AG09319 (cell line): ENCODE measurements around the gene CARD16.
"Not testable (repeated sequence)": the region's sequence is repeated elsewhere in the genome, so short reads cannot be mapped to it uniquely, and the experiment has no call there.

ENCODE experiments used
- DNase-seq: peaks from one replicate; pipeline ENCODE4 v3.0.0-alpha.2; 2010; ENCODE audit warnings: low read depth; ENCODE audit errors: extremely low read depth
- CTCF ChIP-seq: IDR thresholded peaks from 2 replicates; pipeline ENCODE4 v1.5.1; 2011; ENCODE audit warnings: low read depth, mild to moderate bottlenecking, inconsistent platforms, low read length, moderate library complexity

Gene CARD16

GRCh38 chr11:105044557-105045524, at the start of gene CARD16:
Gene CARD16 (minus strand): TSS chr11:105045335. CDS start chr11:105045297, 38 bp downstream.
- peak; percentile 49 for DNase-seq

GRCh38 chr11:105092256-105093239, 47.4 kb upstream of the CARD16 start:
- TF ChIP-seq CTCF: no peak
- no peak for DNase-seq

DNA sequence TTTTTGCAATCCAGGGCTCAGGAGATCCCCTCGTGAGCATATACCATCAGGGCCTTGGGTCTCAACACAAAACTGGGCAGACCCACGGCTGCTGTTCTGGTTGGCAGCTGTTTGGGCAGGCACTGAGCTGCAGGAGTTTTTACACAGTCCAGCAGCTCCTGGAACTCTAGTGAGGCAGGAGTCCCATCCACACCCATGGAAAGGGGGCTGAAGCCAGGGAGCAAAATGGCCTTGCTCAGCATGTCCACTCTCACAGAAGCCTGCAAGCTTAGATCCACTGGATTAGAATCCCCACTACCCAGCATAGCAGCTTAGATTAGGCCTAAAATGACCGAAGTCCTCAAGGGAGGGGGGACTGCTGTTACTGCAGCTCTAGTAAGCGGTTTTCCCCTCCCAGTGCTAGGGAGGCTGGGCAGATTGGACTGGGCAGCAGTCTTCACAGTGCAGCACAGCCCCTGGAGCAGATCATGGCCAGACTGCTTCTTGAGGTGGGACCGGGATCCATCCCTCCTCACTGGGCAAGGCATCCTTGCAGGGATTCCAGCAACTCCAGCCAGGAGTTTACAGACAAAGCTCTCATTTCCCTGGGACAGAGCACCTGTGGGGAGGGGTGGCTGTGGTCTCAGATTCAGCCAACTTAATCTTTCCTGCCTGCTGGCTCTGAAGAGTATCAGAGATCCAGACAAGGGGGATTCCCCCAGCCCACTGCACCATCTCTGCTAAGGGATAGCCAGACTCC, 36.4 kb upstream of the CARD16 start:
- DNase-seq: no peak
- TF ChIP-seq CTCF: no peak

- not testable (repeated sequence) for DNase-seq
Measured at GRCh38 chr11:105080171-105080906, 35.2 kb upstream of the CARD16 start.

DNA sequence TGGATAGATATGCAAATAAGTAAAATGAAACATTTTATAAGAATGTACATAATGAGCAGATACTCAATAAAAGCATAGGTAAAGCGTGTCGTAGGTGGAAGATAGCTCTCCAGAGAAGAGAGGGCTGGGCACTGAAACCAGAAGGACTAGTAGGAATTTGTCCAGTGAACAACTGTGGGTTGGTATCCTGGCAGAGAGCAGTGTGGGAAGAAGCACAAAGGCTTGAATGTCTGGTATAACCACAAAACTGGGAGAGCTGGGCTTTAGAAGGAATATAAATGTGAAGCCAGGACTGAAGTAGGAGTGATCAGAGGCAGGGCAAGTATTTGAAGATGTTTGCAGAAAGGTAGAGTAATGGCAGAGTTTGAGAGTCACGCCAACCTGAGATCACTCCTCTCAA, 33.1 kb upstream of the CARD16 start:
- no peak for DNase-seq
- TF ChIP-seq CTCF: no peak

DNA sequence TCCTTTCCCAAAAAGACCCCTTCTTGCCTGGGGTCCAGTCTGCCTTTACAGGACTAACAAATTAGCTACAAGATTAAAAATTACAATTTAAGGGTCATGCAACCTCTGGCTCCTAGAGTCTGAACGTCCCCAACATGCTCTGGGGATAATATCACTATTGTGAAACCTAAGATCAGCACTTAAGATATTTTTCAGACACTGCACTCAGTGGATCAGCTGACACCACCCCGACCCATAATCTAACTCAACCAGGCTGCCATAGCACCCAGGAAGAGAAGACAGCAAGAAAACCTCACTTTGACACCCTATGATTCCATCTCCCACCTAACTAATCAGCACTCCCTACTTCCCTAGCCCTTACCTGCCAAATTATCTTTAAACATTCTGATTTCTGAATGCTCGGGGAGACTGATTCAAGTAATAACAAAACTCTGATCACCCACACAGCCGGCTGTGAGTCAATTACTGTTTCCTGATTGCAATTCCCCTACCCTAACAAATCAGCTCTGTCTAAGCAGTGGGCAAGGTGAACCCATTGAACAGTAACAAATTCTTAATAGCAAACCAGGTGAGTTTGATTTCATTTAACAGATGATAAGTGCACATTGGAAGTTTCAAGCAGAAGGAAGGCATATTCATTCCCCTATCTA, 32.1 kb upstream of the CARD16 start:
- DNase-seq: not testable (repeated sequence)

GRCh38 chr11:105074166-105074530, 29.0 kb upstream of the CARD16 start:
- no peak for TF ChIP-seq CTCF

More at GRCh38 chr11:105074166-105074530, 29.0 kb upstream of the CARD16 start:
- no peak for DNase-seq
